Effector memory CD8-positive, alpha-beta T cell (primary cell): Measurements from ENCODE around the gene MMAB.

Experiments
- ATAC-seq: fragments of 150-1000 bp; cut with Tn5 transposase; replicated peaks from 2 replicates; pipeline ENCODE4 v1.10.0; 2021; ENCODE audit warnings: mild to moderate bottlenecking, moderate library complexity
- DNase-seq, 3 experiments: peaks; one replicate each; pipeline ENCODE4 v3.0.0; 2021
- H3K27ac Mint-ChIP-seq, 2 donors: one replicate each; pipeline ENCODE4 v1.8.0; 2022; ENCODE audit warnings: mild to moderate bottlenecking in 2 of 2, mixed read lengths in 2 of 2, moderate library complexity in 2 of 2
- H3K27me3 Mint-ChIP-seq, 2 donors: one replicate each; pipeline ENCODE4 v1.8.0; 2022; ENCODE audit warnings: mixed read lengths in 2 of 2
- H3K36me3 Mint-ChIP-seq: one replicate; pipeline ENCODE4 v1.8.0; 2022; ENCODE audit warnings: mild to moderate bottlenecking, moderate library complexity, mixed read lengths; ENCODE audit not compliant: insufficient read depth
- H3K4me1 Mint-ChIP-seq, 2 donors: one replicate each; pipeline ENCODE4 v1.8.0; 2022; ENCODE audit warnings: low read depth in 2 of 2, mixed read lengths in 2 of 2
- H3K4me3 Mint-ChIP-seq, 2 donors: one replicate each; pipeline ENCODE4 v1.8.0; 2022; ENCODE audit warnings: mild to moderate bottlenecking in 2 of 2, mixed read lengths in 2 of 2, moderate library complexity in 2 of 2
- H3K9me3 Mint-ChIP-seq, 2 donors: one replicate each; pipeline ENCODE4 v1.8.0; 2022; ENCODE audit warnings: mixed read lengths in 2 of 2

The MMAB gene

GRCh38 chr12:109510196-109510595, 63.1 kb downstream of the MMAB start:
- Mint-ChIP-seq H3K9me3 (no peaks in the 10 kb centered on the region), H3K36me3 (peaks cover 51% of the 10 kb centered on the region), H3K27me3 (no peaks in the 10 kb centered on the region), H3K27ac (peak overlapping the region in 1 of 2 donors; percentile 29), H3K4me3 (no peak overlapping the region), H3K4me1 (no peaks in the 10 kb centered on the region)
- no peak for DNase-seq
- no peak for ATAC-seq

DNA sequence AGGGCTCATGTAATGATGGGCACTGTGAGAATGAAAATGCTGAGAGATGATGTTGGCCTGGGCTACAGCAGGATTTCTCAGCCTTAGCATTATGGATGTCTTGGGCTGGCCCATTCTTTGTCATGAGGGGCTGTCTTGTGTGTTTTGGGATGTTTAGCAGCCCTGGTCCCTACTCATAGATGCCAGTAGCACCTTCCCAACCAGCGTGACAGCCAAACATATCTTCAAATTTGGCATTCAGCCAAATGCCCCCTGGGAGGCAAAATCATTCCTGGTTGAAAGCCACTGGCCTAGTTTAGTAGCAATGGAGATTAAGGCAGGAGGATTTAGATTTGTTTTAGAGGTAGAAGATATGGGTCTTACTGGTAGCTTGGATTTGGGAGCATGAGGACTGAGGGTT, 69.2 kb downstream of the MMAB start:
- Mint-ChIP-seq H3K27me3 (no peaks in the 10 kb centered on the region), H3K4me3 (no peak overlapping the region), H3K36me3 (peaks cover 60% of the 10 kb centered on the region), H3K4me1 (peaks cover 0 to 3% of the 10 kb centered on the region in 2 donors), H3K9me3 (no peaks in the 10 kb centered on the region), H3K27ac (peak overlapping the region in 1 of 2 donors; percentile 8)
- ATAC-seq (no peak), DNase-seq (no peak)
